Measurements from ENCODE around the gene NFAM1. TPM values are rescaled to one million over a fixed set of nuclear protein-coding genes. Genes with fewer than 3 reads are reported as not detected.

NFAM1 gene
- total and polyA plus RNA-seq, 2 of the 4 experiments (the other 2 are of a cell fraction): not detected

DNA sequence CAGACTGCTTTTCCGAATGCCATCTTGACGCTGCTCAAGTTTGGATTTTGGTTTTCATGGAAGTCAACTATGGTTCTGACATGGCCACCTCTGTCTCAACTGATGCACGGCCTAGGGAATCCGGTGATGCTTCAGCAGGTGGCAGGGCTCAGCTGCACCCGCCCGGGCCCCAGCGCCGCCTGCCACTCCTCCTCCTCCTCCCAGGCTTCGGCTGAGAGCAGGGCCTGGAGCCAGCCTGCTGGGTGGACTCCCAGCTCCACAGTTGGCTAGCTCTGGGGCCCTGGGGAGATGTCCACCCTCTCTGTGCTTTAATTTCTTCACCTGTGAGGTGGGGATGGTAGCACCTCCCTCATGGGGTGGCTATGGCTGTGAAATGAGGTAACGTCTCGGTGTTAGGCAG lies 20.3 kb upstream of the NFAM1 start:
- TF ChIP-seq, protein P1, sequence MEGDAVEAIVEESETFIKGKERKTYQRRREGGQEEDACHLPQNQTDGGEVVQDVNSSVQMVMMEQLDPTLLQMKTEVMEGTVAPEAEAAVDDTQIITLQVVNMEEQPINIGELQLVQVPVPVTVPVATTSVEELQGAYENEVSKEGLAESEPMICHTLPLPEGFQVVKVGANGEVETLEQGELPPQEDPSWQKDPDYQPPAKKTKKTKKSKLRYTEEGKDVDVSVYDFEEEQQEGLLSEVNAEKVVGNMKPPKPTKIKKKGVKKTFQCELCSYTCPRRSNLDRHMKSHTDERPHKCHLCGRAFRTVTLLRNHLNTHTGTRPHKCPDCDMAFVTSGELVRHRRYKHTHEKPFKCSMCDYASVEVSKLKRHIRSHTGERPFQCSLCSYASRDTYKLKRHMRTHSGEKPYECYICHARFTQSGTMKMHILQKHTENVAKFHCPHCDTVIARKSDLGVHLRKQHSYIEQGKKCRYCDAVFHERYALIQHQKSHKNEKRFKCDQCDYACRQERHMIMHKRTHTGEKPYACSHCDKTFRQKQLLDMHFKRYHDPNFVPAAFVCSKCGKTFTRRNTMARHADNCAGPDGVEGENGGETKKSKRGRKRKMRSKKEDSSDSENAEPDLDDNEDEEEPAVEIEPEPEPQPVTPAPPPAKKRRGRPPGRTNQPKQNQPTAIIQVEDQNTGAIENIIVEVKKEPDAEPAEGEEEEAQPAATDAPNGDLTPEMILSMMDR (conservative IDR thresholded peaks at IDR 0.05; ENCODE audit: low read depth, low read length): no peak
- no peak for TF ChIP-seq RFX5 (IDR thresholded peaks at IDR 0.05; ENCODE audit: low read depth, low read length)
- no peak for TF ChIP-seq RAD21 (IDR thresholded peaks at IDR 0.05; ENCODE audit: low read length)
- no peak for TF ChIP-seq MAZ (IDR thresholded peaks at IDR 0.05; ENCODE audit: borderline replicate concordance, low read depth, low read length)
- TF ChIP-seq, protein P2, sequence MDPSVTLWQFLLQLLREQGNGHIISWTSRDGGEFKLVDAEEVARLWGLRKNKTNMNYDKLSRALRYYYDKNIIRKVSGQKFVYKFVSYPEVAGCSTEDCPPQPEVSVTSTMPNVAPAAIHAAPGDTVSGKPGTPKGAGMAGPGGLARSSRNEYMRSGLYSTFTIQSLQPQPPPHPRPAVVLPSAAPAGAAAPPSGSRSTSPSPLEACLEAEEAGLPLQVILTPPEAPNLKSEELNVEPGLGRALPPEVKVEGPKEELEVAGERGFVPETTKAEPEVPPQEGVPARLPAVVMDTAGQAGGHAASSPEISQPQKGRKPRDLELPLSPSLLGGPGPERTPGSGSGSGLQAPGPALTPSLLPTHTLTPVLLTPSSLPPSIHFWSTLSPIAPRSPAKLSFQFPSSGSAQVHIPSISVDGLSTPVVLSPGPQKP (IDR thresholded peaks at IDR 0.05; ENCODE audit: borderline replicate concordance, low read depth, low read length): no peak
- TF ChIP-seq SMC3 (IDR thresholded peaks at IDR 0.05; ENCODE audit: low read depth, low read length): no peak
- TF ChIP-seq POLR2A (IDR thresholded peaks at IDR 0.05; ENCODE audit: low read depth, low read length): no peak
- no peak for TF ChIP-seq RCOR1 (IDR thresholded peaks at IDR 0.05; ENCODE audit: insufficient replicate concordance, low read length)
- no peak for TF ChIP-seq NFE2L2 (IDR thresholded peaks at IDR 0.05; ENCODE audit: low read depth, low read length)
- no peak for TF ChIP-seq CEBPB (IDR thresholded peaks at IDR 0.05; ENCODE audit: low read depth, low read length)
- no peak for TF ChIP-seq BHLHE40 (IDR thresholded peaks at IDR 0.05; ENCODE audit: low read depth, low read length)
- TF ChIP-seq, protein P3, sequence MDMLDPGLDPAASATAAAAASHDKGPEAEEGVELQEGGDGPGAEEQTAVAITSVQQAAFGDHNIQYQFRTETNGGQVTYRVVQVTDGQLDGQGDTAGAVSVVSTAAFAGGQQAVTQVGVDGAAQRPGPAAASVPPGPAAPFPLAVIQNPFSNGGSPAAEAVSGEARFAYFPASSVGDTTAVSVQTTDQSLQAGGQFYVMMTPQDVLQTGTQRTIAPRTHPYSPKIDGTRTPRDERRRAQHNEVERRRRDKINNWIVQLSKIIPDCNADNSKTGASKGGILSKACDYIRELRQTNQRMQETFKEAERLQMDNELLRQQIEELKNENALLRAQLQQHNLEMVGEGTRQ (IDR thresholded peaks at IDR 0.05; ENCODE audit: low read depth, low read length): no peak
- no peak for TF ChIP-seq MXI1 (IDR thresholded peaks at IDR 0.05; ENCODE audit: borderline replicate concordance, low read depth, low read length)
- TF ChIP-seq FOS (IDR thresholded peaks at IDR 0.05; ENCODE audit: low read depth, low read length): no peak
- no peak for TF ChIP-seq MAFK (IDR thresholded peaks at IDR 0.05; ENCODE audit: low read depth, low read length)
- TF ChIP-seq CHD1 (IDR thresholded peaks at IDR 0.05; ENCODE audit: low read depth, low read length): no peak
- ATAC-seq (ENCODE audit: low read depth): no peak
- H2BK5ac ChIP-seq (ENCODE audit: low read depth, low read length, poor library complexity, severe bottlenecking): no peak overlapping the region
- no peak overlapping the region for H3K4me2 ChIP-seq (ENCODE audit: low read depth, low read length)
- dilution Hi-C loops (cut with HindIII; ENCODE audit: low sequenced_read_pairs, unreplicated experiment) (no loop called here), intact Hi-C loops (cut with micrococcal nuclease) (no loop called here), in situ Hi-C loops (cut with MboI; ENCODE audit: low sequenced_read_pairs) (no loop called here)
- H3K4me1 ChIP-seq (ENCODE audit: control insufficient read depth, insufficient read depth, low read length): no peaks in the 10 kb centered on the region
- H3K14ac ChIP-seq (replicated peaks; ENCODE audit: low read depth, low read length): no peak overlapping the region
- 94% methylated on average over 2 of the region's 11 CpGs; no CpG with 5 or more reads in 1 of the 2 experiments for WGBS, 2 experiments (ENCODE audit: extremely low coverage in 2 of 2, insufficient read length in 1 of 2)
- no peak overlapping the region for H3K56ac ChIP-seq (ENCODE audit: extremely low read depth, insufficient read depth, low read length)
- H3K9ac ChIP-seq (ENCODE audit: low read depth, low read length): no peak overlapping the region
- H2BK120ac ChIP-seq (ENCODE audit: low read depth, low read length): no peak overlapping the region
- H3K27ac ChIP-seq (ENCODE audit: insufficient read depth, low read length): no peak overlapping the region
- H2BK15ac ChIP-seq (ENCODE audit: low read depth, low read length): no peak overlapping the region
- no peaks in the 10 kb centered on the region for H4K20me1 ChIP-seq (ENCODE audit: insufficient read depth, low read length)
- H3K4me3 ChIP-seq (ENCODE audit: insufficient read depth, low read depth, low read length): no peak overlapping the region
- no peak for DNase-seq
- ChIA-PET POLR2A (ENCODE audit: unreplicated experiment) (no interaction called here), CTCF (interaction anchor here (1.4 kb wide), 1 partner anchor 9 kb away, joined by 5 read pairs; no protein-coding TSS in a partner anchor)
- no peak overlapping the region for H2AFZ ChIP-seq (replicated peaks; ENCODE audit: low read length, poor library complexity)
- no peak overlapping the region for H2BK20ac ChIP-seq (ENCODE audit: low read depth, low read length)
- H3K9me3 ChIP-seq (ENCODE audit: control insufficient read depth, insufficient read depth, low read length): no peaks in the 10 kb centered on the region
- H4K5ac ChIP-seq (ENCODE audit: low read depth, low read length): no peak overlapping the region
- no TSS peak for BruUV-seq (replicated peaks)
- H3K4ac ChIP-seq (ENCODE audit: low read depth, low read length): no peak overlapping the region
- H3K23ac ChIP-seq (ENCODE audit: low read depth, low read length): no peak overlapping the region
- H4K8ac ChIP-seq (ENCODE audit: low read depth in 2 of 2, low read length in 2 of 2): no peak overlapping the region
- no peak overlapping the region for H2AK9ac ChIP-seq (replicated peaks; ENCODE audit: low read depth, low read length, poor library complexity)
- H3K36me3 ChIP-seq (ENCODE audit: control insufficient read depth, insufficient read depth, low read length): no peaks in the 10 kb centered on the region
- H3K27me3 ChIP-seq (ENCODE audit: control insufficient read depth, insufficient read depth, low read length): peaks cover 30% of the 10 kb centered on the region
- no peaks in the 10 kb centered on the region for H3K9me1 ChIP-seq (ENCODE audit: insufficient read depth, low read length)
- H2AK5ac ChIP-seq (ENCODE audit: low read depth, low read length): no peak overlapping the region
- H4K91ac ChIP-seq (ENCODE audit: insufficient read depth, low read depth, low read length): no peak overlapping the region
- H3K79me1 ChIP-seq (ENCODE audit: low read depth in 1 of 2, low read length in 2 of 2): no peaks in the 10 kb centered on the region
- no peak overlapping the region for H3K18ac ChIP-seq (ENCODE audit: low read depth, low read length)

Data from IMR-90 (cell line).